D341Med (cell line): ENCODE measurements around the gene TBCCD1.
"Not testable (repeated sequence)": the region's sequence is repeated elsewhere in the genome, so short reads cannot be mapped to it uniquely, and the experiment has no call there.

Experiments
- DNase-seq: peaks from one replicate; pipeline ENCODE4 v3.0.0; 2012; ENCODE audit warnings: low spot score

The TBCCD1 gene

GRCh38 chr3:186519021-186519658 lies 48.0 kb downstream of the TBCCD1 start:
- no peak for DNase-seq

GRCh38 chr3:186517218-186517617 lies 49.9 kb downstream of the TBCCD1 start:
- no peak for DNase-seq

GRCh38 chr3:186516646-186517045 lies 50.5 kb downstream of the TBCCD1 start:
- DNase-seq = no peak

- no peak for DNase-seq
Observed at GRCh38 chr3:186515125-186515524, 52.0 kb downstream of the TBCCD1 start.

- no peak for DNase-seq
Observed at GRCh38 chr3:186514296-186515002, 52.7 kb downstream of the TBCCD1 start.

GRCh38 chr3:186513386-186513785 lies 53.8 kb downstream of the TBCCD1 start:
- DNase-seq = no peak

- no peak for DNase-seq
Observed at GRCh38 chr3:186512570-186513302, 54.4 kb downstream of the TBCCD1 start.

- no peak for DNase-seq
Observed at GRCh38 chr3:186511702-186512101, 55.4 kb downstream of the TBCCD1 start.

- no peak for DNase-seq
Observed at GRCh38 chr3:186511245-186511644, 55.9 kb downstream of the TBCCD1 start.

GRCh38 chr3:186510374-186511079 lies 56.6 kb downstream of the TBCCD1 start:
- DNase-seq = no peak

- no peak for DNase-seq
Observed at GRCh38 chr3:186509423-186509822, 57.7 kb downstream of the TBCCD1 start.

GRCh38 chr3:186506857-186507256 lies 60.3 kb downstream of the TBCCD1 start:
- DNase-seq = no peak

- no peak for DNase-seq
Observed at GRCh38 chr3:186506191-186506739, 60.9 kb downstream of the TBCCD1 start.

- no peak for DNase-seq
Observed at GRCh38 chr3:186502966-186503712, 64.0 kb downstream of the TBCCD1 start.

GRCh38 chr3:186502138-186502948 lies 64.8 kb downstream of the TBCCD1 start:
- no peak for DNase-seq

- not testable (repeated sequence) for DNase-seq
Observed at GRCh38 chr3:186499949-186500348, 67.2 kb downstream of the TBCCD1 start.

GRCh38 chr3:186498022-186498421 lies 69.1 kb downstream of the TBCCD1 start:
- DNase-seq = not testable (repeated sequence)

GRCh38 chr3:186497608-186498007 lies 69.5 kb downstream of the TBCCD1 start:
- DNase-seq = no peak

GRCh38 chr3:186496635-186497034 lies 70.5 kb downstream of the TBCCD1 start:
- DNase-seq = no peak
